Smooth muscle cell (in vitro differentiated cells): ENCODE measurements around the gene CHRNB1. TPM values are rescaled to one million over a fixed set of nuclear protein-coding genes. Genes with fewer than 3 reads are reported as not detected.

Source experiments
- DNase-seq: peaks from one replicate; lab custom pipeline; 2025; ENCODE audit not compliant: unreplicated experiment; lab: John Stamatoyannopoulos, UW
- H2AFZ ChIP-seq: fragments of 200-600 bp; sonication (generic); 2 replicates; pipeline ENCODE4 v1.6.0; 2016; ENCODE audit warnings: antibody characterized with exemption, low read depth, mild to moderate bottlenecking
- H3F3A ChIP-seq: fragments of 200-600 bp; sonication (generic); 2 replicates; pipeline ENCODE4 v1.6.0; 2017; ENCODE audit warnings: antibody characterized with exemption, low read depth
- H3K27ac ChIP-seq: fragments of 200-600 bp; sonication (generic); 2 replicates; pipeline ENCODE4 v1.5.1; 2016; ENCODE audit warnings: low read depth, mild to moderate bottlenecking
- H3K27me3 ChIP-seq: fragments of 200-600 bp; sonication (generic); 2 replicates; pipeline ENCODE4 v1.6.1; 2016; ENCODE audit warnings: low read depth, mild to moderate bottlenecking
- H3K36me3 ChIP-seq: fragments of 200-600 bp; sonication (generic); 2 replicates; pipeline ENCODE4 v1.5.1; 2016; ENCODE audit warnings: low read depth
- H3K4me1 ChIP-seq: fragments of 200-600 bp; sonication (generic); 2 replicates; pipeline ENCODE4 v1.5.1; 2016; ENCODE audit warnings: low read depth
- H3K4me2 ChIP-seq: fragments of 200-600 bp; sonication (generic); 2 replicates; pipeline ENCODE4 v1.6.0; 2016; ENCODE audit warnings: mild to moderate bottlenecking
- H3K4me3 ChIP-seq: fragments of 200-600 bp; sonication (generic); 2 replicates; pipeline ENCODE4 v1.5.1; 2016; ENCODE audit warnings: mild to moderate bottlenecking
- H3K79me2 ChIP-seq: fragments of 200-600 bp; sonication (generic); 2 replicates; pipeline ENCODE4 v1.6.0; 2016; ENCODE audit warnings: low read depth, mild to moderate bottlenecking
- H3K9ac ChIP-seq: fragments of 200-600 bp; sonication (generic); 2 replicates; pipeline ENCODE4 v1.6.0; 2016; ENCODE audit warnings: low read depth
- H3K9me3 ChIP-seq: fragments of 200-600 bp; sonication (generic); replicated peaks from 2 replicates; pipeline ENCODE4 v1.5.1; 2016; ENCODE audit warnings: low read depth
- H4K20me1 ChIP-seq: fragments of 200-600 bp; sonication (generic); 2 replicates; pipeline ENCODE4 v1.6.0; 2016; ENCODE audit warnings: low read depth
- CTCF ChIP-seq: fragments of 200-600 bp; sonication (generic); IDR thresholded peaks from 2 replicates; pipeline ENCODE4 v1.5.1; 2017; ENCODE audit warnings: borderline replicate concordance, mild to moderate bottlenecking, antibody characterized with exemption; ENCODE audit not compliant: insufficient read depth, poor library complexity, severe bottlenecking
- WGBS: methylation state at CpG from one replicate; pipeline ENCODE4 v1.1.7; 2016; ENCODE audit warnings: low lambda C conversion rate; 5-methylcytosine and 5-hydroxymethylcytosine counted together
- polyA plus RNA-seq: library from polyadenylated mRNA; unstranded; fragments of >200 nt; fragmentation: Nextera tagmentation; extraction: Ambion mirVana; gene quantifications from 2 replicates; pipeline ENCODE4 v1.2.1, GENCODE V29; 2016
- total RNA-seq: library from RNA; depleted of rRNA; stranded (reverse); fragments of >200 nt; gene quantifications from 2 replicates; pipeline ENCODE4 v1.2.3, GENCODE V29; 2014

The CHRNB1 gene
- total and polyA plus RNA-seq, 2 experiments from 2014 or later, result 12.2 to 19.0 TPM

DNA sequence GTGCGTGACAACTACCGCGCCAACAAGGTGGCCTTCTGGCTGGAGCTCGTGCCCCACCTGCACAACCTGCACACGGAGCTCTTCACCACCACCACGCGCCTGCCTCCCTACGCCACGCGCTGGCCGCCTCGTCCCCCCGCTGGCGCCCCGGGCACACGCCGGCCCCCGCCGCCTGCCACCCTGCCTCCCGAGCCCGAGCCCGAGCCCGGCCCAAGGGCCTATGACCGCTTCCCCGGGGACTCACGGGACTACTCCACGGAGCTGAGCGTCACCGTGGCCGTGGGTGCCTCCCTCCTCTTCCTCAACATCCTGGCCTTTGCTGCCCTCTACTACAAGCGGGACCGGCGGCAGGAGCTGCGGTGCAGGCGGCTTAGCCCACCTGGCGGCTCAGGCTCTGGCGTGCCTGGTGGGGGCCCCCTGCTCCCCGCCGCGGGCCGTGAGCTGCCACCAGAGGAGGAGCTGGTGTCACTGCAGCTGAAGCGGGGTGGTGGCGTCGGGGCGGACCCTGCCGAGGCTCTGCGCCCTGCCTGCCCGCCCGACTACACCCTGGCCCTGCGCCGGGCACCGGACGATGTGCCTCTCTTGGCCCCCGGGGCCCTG, 27.7 kb upstream of the CHRNB1 start:
- Histone ChIP-seq H3K27me3 (no peaks in the 10 kb centered on the region), H4K20me1 (peaks cover 5% of the 10 kb centered on the region), H3K4me1 (no peaks in the 10 kb centered on the region), H2AFZ (no peak overlapping the region), H3F3A (no peaks in the 10 kb centered on the region), H3K9ac (no peak overlapping the region), H3K27ac (no peak overlapping the region), H3K36me3 (no peaks in the 10 kb centered on the region), H3K79me2 (no peaks in the 10 kb centered on the region), H3K9me3 (no peaks in the 10 kb centered on the region), H3K4me2 (no peak overlapping the region), H3K4me3 (no peak overlapping the region)
- WGBS, result 97% methylated on average over 40 of the region's 54 CpGs
- no peak for TF ChIP-seq CTCF
- DNase-seq, result no peak

DNA sequence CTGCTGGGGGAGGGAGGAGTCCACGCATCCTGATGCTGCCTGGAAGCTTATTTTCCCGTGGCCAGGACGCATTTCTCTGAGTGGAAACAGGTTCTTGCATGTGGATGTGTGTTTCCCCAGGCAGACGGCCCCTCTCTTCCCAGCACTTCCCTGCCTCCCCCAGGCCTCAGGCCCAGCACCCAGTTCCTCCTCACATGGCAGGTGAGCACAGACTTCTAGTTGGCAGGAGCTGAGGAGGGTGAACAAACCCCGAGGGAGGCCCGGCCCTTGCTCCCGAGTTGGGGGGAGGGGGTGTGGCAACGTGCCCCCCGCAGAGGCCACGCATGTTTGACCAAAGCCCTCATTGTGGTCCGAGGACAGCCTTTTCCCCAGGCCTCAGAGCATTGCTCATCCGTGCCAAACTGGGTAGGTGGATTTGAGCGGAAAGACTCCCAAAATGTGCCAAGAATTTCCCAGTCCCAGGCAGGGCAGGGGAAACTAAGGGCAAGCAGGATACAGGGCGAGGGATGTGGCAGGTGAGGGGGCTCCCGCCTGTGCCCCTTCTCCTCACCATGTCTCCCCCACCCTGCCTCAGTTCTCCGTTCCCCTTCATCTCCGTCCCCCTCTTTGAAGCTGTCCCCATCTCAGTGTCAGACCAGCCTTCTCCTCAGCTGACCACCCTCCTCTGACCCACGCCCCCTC, 26.2 kb upstream of the CHRNB1 start:
- Histone ChIP-seq H3K4me2 (no peak overlapping the region), H4K20me1 (peaks cover 5% of the 10 kb centered on the region), H3K9ac (no peak overlapping the region), H3K36me3 (no peaks in the 10 kb centered on the region), H3K79me2 (no peaks in the 10 kb centered on the region), H3K27me3 (no peaks in the 10 kb centered on the region), H3K27ac (no peak overlapping the region), H3K4me1 (no peaks in the 10 kb centered on the region), H3K4me3 (no peak overlapping the region), H2AFZ (no peak overlapping the region), H3F3A (no peaks in the 10 kb centered on the region), H3K9me3 (no peaks in the 10 kb centered on the region)
- 85% methylated on average over 18 of the region's 18 CpGs for WGBS
- DNase-seq, result no peak
- TF ChIP-seq CTCF, result no peak

- Histone ChIP-seq H3K36me3 (no peaks in the 10 kb centered on the region), H2AFZ (no peak within 1 kb of the TSS), H3K27me3 (no peaks in the 10 kb centered on the region), H3K4me3 (no peak within 1 kb of the TSS), H3K4me2 (no peak within 1 kb of the TSS), H3K79me2 (no peaks in the 10 kb centered on the region), H3K9ac (no peak within 1 kb of the TSS), H3K9me3 (no peaks in the 10 kb centered on the region), H3K27ac (no peak within 1 kb of the TSS), H3F3A (no peaks in the 10 kb centered on the region), H4K20me1 (peaks cover 5% of the 10 kb centered on the region), H3K4me1 (no peaks in the 10 kb centered on the region)
- 94% methylated on average over 17 of the region's 17 CpGs for WGBS
- TF ChIP-seq CTCF, result no peak
- DNase-seq, result no peak
Measured at GRCh38 chr17:7419819-7420610, 24.8 kb upstream of the CHRNB1 start, which contains the start of gene SPEM1. Gene SPEM1, plus strand, starts transcription at chr17:7420324. Its CDS starts 61 bp downstream, at chr17:7420385.
